HEK293 (cell line): ENCODE data around the gene LRRTM4.

Experiments used
- CTCF ChIA-PET: fragments of 350-600 bp; formaldehyde crosslinking; extraction: SDS; loops from one replicate; lab custom pipeline; 2021; ENCODE audit warnings: antibody characterized with exemption; lab: Yijun Ruan, JAX
- POLR2A ChIA-PET: fragments of 300-600 bp; formaldehyde crosslinking; extraction: SDS; loops from one replicate; lab custom pipeline; 2020; ENCODE audit warnings: antibody characterized with exemption, inconsistent platforms; lab: Yijun Ruan, JAX
- H3K27ac ChIP-seq: fragments of 200-500 bp; sonication (Bioruptor generic); 2 replicates; pipeline ENCODE4 v1.5.1; 2014; ENCODE audit warnings: low read depth, low read length, control low read depth, inconsistent platforms; ENCODE audit errors: extremely low read depth
- H3K36me3 ChIP-seq, 2 experiments: fragments of 200-500 bp in 1 of 2; sonication (Bioruptor generic) in 1 of 2; 1 replicate in 1 of 2; 2 replicates in 1 of 2; pipeline ENCODE4 v1.5.1; 2014 to 2017; ENCODE audit warnings: inconsistent platforms in 2 of 2, low read length in 2 of 2; ENCODE audit not compliant: control insufficient read depth in 2 of 2, insufficient read depth in 1 of 2
- H3K4me1 ChIP-seq: fragments of 200-500 bp; sonication (Bioruptor generic); 2 replicates; pipeline ENCODE4 v1.5.1; 2014; ENCODE audit warnings: mild to moderate bottlenecking, low read length, inconsistent platforms; ENCODE audit not compliant: control insufficient read depth, insufficient read depth
- H3K4me3 ChIP-seq: 2 replicates; pipeline ENCODE4 v1.5.1; 2011; ENCODE audit warnings: low read depth, mild to moderate bottlenecking, control low read depth, low read length, moderate library complexity
- H3K9me3 ChIP-seq: fragments of 200-500 bp; sonication (Bioruptor generic); 2 replicates; pipeline ENCODE4 v1.5.1; 2014; ENCODE audit warnings: low read depth, low read length, inconsistent platforms; ENCODE audit not compliant: control insufficient read depth, insufficient read depth
- HOXC10 ChIP-seq: sonication (generic); formaldehyde crosslinking; IDR thresholded peaks from 2 replicates; pipeline ENCODE4 v1.8.1; 2023; ENCODE audit warnings: mild to moderate bottlenecking, missing genetic modification reagents
- HOXD13 ChIP-seq: sonication (generic); formaldehyde crosslinking; IDR thresholded peaks from 2 replicates; pipeline ENCODE4 v1.8.0; 2022; ENCODE audit warnings: missing genetic modification reagents, borderline replicate concordance
- IKZF3 ChIP-seq: fragments of 450-650 bp; IDR thresholded peaks from 2 replicates; pipeline ENCODE4 v1.5.0; 2018; ENCODE audit warnings: missing biosample characterization, mild to moderate bottlenecking, missing genetic modification characterization, moderate library complexity
- MEIS1 ChIP-seq: sonication (generic); formaldehyde crosslinking; IDR thresholded peaks from 2 replicates; pipeline ENCODE4 v1.8.1; 2022; ENCODE audit warnings: missing genetic modification reagents, mild to moderate bottlenecking, borderline replicate concordance
- OVOL3 ChIP-seq: fragments of 450-650 bp; formaldehyde crosslinking; IDR thresholded peaks from 2 replicates; pipeline ENCODE4 v1.5.1; 2016; ENCODE audit warnings: missing biosample characterization, missing genetic modification characterization
- PRDM1 ChIP-seq: fragments of 450-650 bp; formaldehyde crosslinking; IDR thresholded peaks from 2 replicates; pipeline ENCODE4; 2016; ENCODE audit warnings: missing biosample characterization, missing genetic modification characterization
- SP7 ChIP-seq: fragments of 450-650 bp; formaldehyde crosslinking; IDR thresholded peaks from 2 replicates; pipeline ENCODE4 v1.5.1; 2016; ENCODE audit warnings: missing biosample characterization, missing genetic modification characterization
- TRIM28 ChIP-seq: IDR thresholded peaks from 2 replicates; pipeline ENCODE4 v1.6.1; 2011; ENCODE audit warnings: low read length, control low read depth, borderline replicate concordance
- ZFP41 ChIP-seq: fragments of 450-650 bp; formaldehyde crosslinking; IDR thresholded peaks from 2 replicates; pipeline ENCODE4 v1.5.1; 2016; ENCODE audit warnings: missing biosample characterization, missing genetic modification characterization, borderline replicate concordance
- ZNF19 ChIP-seq: fragments of 450-650 bp; formaldehyde crosslinking; IDR thresholded peaks from 2 replicates; pipeline ENCODE4; 2016; ENCODE audit warnings: missing biosample characterization, missing genetic modification characterization, low read depth
- ZNF335 ChIP-seq: fragments of 450-650 bp; formaldehyde crosslinking; conservative IDR thresholded peaks from 2 replicates; pipeline ENCODE4 v1.5.1; 2016; ENCODE audit warnings: missing biosample characterization, missing genetic modification characterization
- ZNF366 ChIP-seq: fragments of 450-650 bp; formaldehyde crosslinking; conservative IDR thresholded peaks from 2 replicates; pipeline ENCODE4 v1.5.1; 2016; ENCODE audit warnings: missing biosample characterization, missing genetic modification characterization
- ZNF37A ChIP-seq: fragments of 450-650 bp; IDR thresholded peaks from 2 replicates; pipeline ENCODE4 v1.5.1; 2018; ENCODE audit warnings: missing biosample characterization, missing genetic modification characterization
- ZNF585B ChIP-seq: fragments of 450-650 bp; formaldehyde crosslinking; IDR thresholded peaks from 2 replicates; pipeline ENCODE4 v1.5.1; 2016; ENCODE audit warnings: missing biosample characterization, missing genetic modification characterization
- ZNF596 ChIP-seq: fragments of 450-650 bp; IDR thresholded peaks from 2 replicates; pipeline ENCODE4 v1.5.0; 2018; ENCODE audit warnings: missing biosample characterization, mild to moderate bottlenecking, missing genetic modification characterization, moderate library complexity
- ZNF664 ChIP-seq: fragments of 450-650 bp; formaldehyde crosslinking; IDR thresholded peaks from 2 replicates; pipeline ENCODE4 v1.5.1; 2016; ENCODE audit warnings: missing biosample characterization, missing genetic modification characterization
- ZNF768 ChIP-seq: fragments of 450-650 bp; formaldehyde crosslinking; IDR thresholded peaks from 2 replicates; pipeline ENCODE4 v1.5.1; 2018; ENCODE audit warnings: missing biosample characterization, mild to moderate bottlenecking, missing genetic modification characterization
- ZNF785 ChIP-seq: fragments of 450-650 bp; formaldehyde crosslinking; IDR thresholded peaks from 2 replicates; pipeline ENCODE4 v1.5.1; 2016; ENCODE audit warnings: missing biosample characterization, missing genetic modification characterization
- TF ChIP-seq, protein P1 (sequence below): fragments of 450-650 bp; formaldehyde crosslinking; IDR thresholded peaks from 2 replicates; pipeline ENCODE4 v1.5.1; 2016; ENCODE audit warnings: missing biosample characterization, missing genetic modification characterization
- TF ChIP-seq, protein P2 (sequence below): fragments of 450-650 bp; formaldehyde crosslinking; IDR thresholded peaks from 2 replicates; pipeline ENCODE4 v1.5.1; 2016; ENCODE audit warnings: missing biosample characterization, missing genetic modification characterization
- TF ChIP-seq, protein P3 (sequence below): fragments of 450-650 bp; formaldehyde crosslinking; IDR thresholded peaks from 2 replicates; pipeline ENCODE4 v1.5.1; 2017; ENCODE audit warnings: missing biosample characterization, missing genetic modification characterization
- TF ChIP-seq, protein P4 (sequence below): fragments of 450-650 bp; formaldehyde crosslinking; IDR thresholded peaks from 2 replicates; pipeline ENCODE4 v1.5.1; 2016; ENCODE audit warnings: missing biosample characterization, missing genetic modification characterization
- TF ChIP-seq, protein P5 (sequence below): fragments of 450-650 bp; IDR thresholded peaks from 2 replicates; pipeline ENCODE4 v1.5.1; 2018; ENCODE audit warnings: missing biosample characterization, missing genetic modification characterization

The LRRTM4 gene

DNA sequence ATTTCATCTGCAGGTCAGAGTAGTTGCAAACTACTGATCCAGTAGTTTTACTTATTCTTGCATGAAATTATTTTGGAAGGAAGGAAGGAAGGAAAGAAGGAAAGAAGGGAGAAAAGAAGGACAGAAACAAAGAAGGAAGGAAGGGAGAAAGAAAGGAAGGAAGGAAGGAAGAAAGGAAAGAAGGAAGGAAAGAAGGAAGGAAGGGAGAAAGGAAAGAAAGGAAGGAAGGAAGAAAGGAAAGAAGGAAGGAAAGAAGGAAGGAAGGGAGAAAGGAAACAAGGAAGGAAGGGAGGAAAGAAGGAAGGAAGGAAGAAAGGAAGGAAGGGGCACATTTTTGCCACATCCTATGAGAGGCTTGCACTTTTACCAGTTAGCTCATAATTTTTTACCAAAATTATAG, 186.2 kb downstream of the LRRTM4 start:
- TF ChIP-seq, protein P1, sequence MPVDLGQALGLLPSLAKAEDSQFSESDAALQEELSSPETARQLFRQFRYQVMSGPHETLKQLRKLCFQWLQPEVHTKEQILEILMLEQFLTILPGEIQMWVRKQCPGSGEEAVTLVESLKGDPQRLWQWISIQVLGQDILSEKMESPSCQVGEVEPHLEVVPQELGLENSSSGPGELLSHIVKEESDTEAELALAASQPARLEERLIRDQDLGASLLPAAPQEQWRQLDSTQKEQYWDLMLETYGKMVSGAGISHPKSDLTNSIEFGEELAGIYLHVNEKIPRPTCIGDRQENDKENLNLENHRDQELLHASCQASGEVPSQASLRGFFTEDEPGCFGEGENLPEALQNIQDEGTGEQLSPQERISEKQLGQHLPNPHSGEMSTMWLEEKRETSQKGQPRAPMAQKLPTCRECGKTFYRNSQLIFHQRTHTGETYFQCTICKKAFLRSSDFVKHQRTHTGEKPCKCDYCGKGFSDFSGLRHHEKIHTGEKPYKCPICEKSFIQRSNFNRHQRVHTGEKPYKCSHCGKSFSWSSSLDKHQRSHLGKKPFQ: no peak
- TF ChIP-seq, protein P2, sequence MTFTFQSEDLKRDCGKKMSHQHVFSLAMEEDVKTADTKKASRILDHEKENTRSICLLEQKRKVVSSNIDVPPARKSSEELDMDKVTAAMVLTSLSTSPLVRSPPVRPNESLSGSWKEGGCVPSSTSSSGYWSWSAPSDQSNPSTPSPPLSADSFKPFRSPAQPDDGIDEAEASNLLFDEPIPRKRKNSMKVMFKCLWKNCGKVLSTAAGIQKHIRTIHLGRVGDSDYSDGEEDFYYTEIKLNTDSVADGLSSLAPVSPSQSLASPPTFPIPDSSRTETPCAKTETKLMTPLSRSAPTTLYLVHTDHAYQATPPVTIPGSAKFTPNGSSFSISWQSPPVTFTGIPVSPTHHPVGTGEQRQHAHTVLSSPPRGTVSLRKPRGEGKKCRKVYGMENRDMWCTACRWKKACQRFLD (tag by site-specific recombination): no peak
- no peak for TF ChIP-seq ZNF585B (tag by site-specific recombination)
- TF ChIP-seq ZNF366: peak; percentile 29; the same call in 1 of the 2 replicates
- TF ChIP-seq ZNF335 (tag by site-specific recombination): no peak
- TF ChIP-seq, protein P3, sequence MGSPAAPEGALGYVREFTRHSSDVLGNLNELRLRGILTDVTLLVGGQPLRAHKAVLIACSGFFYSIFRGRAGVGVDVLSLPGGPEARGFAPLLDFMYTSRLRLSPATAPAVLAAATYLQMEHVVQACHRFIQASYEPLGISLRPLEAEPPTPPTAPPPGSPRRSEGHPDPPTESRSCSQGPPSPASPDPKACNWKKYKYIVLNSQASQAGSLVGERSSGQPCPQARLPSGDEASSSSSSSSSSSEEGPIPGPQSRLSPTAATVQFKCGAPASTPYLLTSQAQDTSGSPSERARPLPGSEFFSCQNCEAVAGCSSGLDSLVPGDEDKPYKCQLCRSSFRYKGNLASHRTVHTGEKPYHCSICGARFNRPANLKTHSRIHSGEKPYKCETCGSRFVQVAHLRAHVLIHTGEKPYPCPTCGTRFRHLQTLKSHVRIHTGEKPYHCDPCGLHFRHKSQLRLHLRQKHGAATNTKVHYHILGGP (tag by site-specific recombination): no peak
- no peak for TF ChIP-seq TRIM28
- no peak for TF ChIP-seq HOXC10 (CRISPR knock-in tag)
- TF ChIP-seq SP7 (tag by site-specific recombination): no peak
- CTCF ChIA-PET: no interaction called here
- H3K9me3 ChIP-seq: no peaks in the 10 kb centered on the region
- H3K4me3 ChIP-seq: no peak overlapping the region
- no peaks in the 10 kb centered on the region for H3K4me1 ChIP-seq
- no peak overlapping the region for H3K27ac ChIP-seq
- H3K36me3 ChIP-seq: no peaks in the 10 kb centered on the region
- POLR2A ChIA-PET: no interaction called here

DNA sequence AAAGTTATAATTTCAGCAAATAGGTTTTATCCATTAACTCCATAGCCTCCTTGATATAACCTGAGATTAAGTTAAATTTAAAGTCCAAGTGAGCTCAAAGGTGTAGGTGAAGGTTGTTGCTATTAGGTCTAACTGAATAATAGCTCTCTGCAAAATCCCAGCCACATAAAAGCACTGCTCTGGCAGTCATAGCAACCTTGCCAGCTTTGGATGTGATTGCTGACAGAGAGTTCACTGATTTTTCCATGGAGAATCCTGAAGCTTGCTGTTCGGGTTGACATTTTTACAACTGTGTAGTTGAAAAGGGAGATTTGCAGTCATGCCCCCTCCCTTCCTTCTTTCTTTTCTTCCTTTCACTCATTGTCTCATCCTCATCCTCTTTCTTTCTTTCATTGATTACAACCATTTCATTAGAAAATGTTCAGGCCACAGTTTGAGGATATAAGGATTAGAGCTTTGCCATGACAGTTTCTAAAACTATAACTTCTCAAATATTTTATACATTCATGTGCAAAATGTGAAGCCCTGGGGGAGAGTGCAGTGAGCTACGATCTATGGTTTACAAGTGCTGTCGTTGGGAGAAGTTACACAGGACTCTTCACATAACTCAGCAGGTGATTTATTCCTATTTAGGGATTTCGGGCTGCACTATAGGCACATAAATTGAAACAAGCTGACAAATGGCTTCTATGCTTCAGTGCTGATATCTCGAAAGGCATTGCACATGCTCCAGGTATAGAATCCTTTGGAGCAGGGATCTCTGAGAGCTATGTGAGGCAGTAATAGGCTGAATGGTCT, 193.8 kb downstream of the LRRTM4 start:
- no peak overlapping the region for H3K4me3 ChIP-seq
- no peaks in the 10 kb centered on the region for H3K36me3 ChIP-seq
- CTCF ChIA-PET: no interaction called here
- POLR2A ChIA-PET: no interaction called here
- H3K9me3 ChIP-seq: no peaks in the 10 kb centered on the region
- no peak for TF ChIP-seq OVOL3
- TF ChIP-seq ZNF785 (tag by site-specific recombination): no peak
- TF ChIP-seq ZNF664: no peak
- no peaks in the 10 kb centered on the region for H3K4me1 ChIP-seq
- no peak overlapping the region for H3K27ac ChIP-seq

DNA sequence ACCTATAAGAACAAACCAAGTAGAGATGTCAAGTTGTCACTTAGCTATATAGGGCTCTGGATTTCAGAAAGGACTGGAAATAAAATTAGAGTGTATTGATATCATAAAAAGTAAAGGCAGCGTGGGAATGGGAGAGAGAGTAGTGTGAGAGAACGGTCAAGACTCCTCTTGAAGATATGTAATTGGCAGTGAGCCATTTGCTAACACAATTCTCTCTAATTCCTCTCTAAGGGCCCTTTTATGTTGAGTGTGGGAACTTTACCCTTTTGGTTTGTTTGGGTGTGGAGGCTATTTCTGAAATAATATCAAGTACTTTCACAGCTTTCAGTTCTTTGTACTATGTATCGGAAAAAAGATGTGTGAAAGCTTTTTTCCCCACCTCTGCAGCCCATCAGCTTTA, 196.8 kb downstream of the LRRTM4 start:
- no peaks in the 10 kb centered on the region for H3K36me3 ChIP-seq
- ChIA-PET CTCF (no interaction called here), POLR2A (no interaction called here)
- H3K4me3 ChIP-seq: no peak overlapping the region
- no peak overlapping the region for H3K27ac ChIP-seq
- no peaks in the 10 kb centered on the region for H3K4me1 ChIP-seq
- no peaks in the 10 kb centered on the region for H3K9me3 ChIP-seq
- TF ChIP-seq ZNF37A (tag by site-specific recombination) (no peak), PRDM1 (tag by site-specific recombination) (no peak), IKZF3 (tag by site-specific recombination) (no peak), ZNF19 (no peak), ZNF596 (tag by site-specific recombination) (no peak), ZFP41 (tag by site-specific recombination) (no peak), HOXD13 (CRISPR knock-in tag) (no peak), HOXC10 (CRISPR knock-in tag) (no peak), ZNF768 (no peak), MEIS1 (CRISPR knock-in tag) (no peak), OVOL3 (no peak)
- TF ChIP-seq, protein P4, sequence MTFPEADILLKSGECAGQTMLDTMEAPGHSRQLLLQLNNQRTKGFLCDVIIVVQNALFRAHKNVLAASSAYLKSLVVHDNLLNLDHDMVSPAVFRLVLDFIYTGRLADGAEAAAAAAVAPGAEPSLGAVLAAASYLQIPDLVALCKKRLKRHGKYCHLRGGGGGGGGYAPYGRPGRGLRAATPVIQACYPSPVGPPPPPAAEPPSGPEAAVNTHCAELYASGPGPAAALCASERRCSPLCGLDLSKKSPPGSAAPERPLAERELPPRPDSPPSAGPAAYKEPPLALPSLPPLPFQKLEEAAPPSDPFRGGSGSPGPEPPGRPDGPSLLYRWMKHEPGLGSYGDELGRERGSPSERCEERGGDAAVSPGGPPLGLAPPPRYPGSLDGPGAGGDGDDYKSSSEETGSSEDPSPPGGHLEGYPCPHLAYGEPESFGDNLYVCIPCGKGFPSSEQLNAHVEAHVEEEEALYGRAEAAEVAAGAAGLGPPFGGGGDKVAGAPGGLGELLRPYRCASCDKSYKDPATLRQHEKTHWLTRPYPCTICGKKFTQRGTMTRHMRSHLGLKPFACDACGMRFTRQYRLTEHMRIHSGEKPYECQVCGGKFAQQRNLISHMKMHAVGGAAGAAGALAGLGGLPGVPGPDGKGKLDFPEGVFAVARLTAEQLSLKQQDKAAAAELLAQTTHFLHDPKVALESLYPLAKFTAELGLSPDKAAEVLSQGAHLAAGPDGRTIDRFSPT (tag by site-specific recombination): no peak
- TF ChIP-seq, protein P5, sequence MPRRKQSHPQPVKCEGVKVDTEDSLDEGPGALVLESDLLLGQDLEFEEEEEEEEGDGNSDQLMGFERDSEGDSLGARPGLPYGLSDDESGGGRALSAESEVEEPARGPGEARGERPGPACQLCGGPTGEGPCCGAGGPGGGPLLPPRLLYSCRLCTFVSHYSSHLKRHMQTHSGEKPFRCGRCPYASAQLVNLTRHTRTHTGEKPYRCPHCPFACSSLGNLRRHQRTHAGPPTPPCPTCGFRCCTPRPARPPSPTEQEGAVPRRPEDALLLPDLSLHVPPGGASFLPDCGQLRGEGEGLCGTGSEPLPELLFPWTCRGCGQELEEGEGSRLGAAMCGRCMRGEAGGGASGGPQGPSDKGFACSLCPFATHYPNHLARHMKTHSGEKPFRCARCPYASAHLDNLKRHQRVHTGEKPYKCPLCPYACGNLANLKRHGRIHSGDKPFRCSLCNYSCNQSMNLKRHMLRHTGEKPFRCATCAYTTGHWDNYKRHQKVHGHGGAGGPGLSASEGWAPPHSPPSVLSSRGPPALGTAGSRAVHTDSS: no peak
